Memory B cell (primary cell): Measurements from ENCODE around the gene ABHD16A.

Experiments
- ATAC-seq: fragments of 150-1000 bp; cut with Tn5 transposase; 2 replicates; pipeline ENCODE4 v1.10.0; 2021; ENCODE audit warnings: low read depth, mild to moderate bottlenecking, moderate library complexity
- DNase-seq, 2 donors: peaks; one replicate each; pipeline ENCODE4 v3.0.0; 2022; ENCODE audit warnings: low spot score in 2 of 2
- H3K27ac Mint-ChIP-seq: one replicate; pipeline ENCODE4 v1.8.0; 2022; ENCODE audit warnings: mild to moderate bottlenecking, moderate library complexity, mixed read lengths
- H3K27me3 Mint-ChIP-seq: one replicate; pipeline ENCODE4 v1.8.0; 2022; ENCODE audit warnings: mixed read lengths
- H3K36me3 Mint-ChIP-seq: one replicate; pipeline ENCODE4 v1.8.0; 2022; ENCODE audit warnings: mild to moderate bottlenecking, mixed read lengths
- H3K4me1 Mint-ChIP-seq: one replicate; pipeline ENCODE4 v1.8.0; 2022; ENCODE audit warnings: mixed read lengths
- H3K4me3 Mint-ChIP-seq: one replicate; pipeline ENCODE4 v1.8.0; 2022; ENCODE audit warnings: mild to moderate bottlenecking, moderate library complexity, mixed read lengths
- H3K9me3 Mint-ChIP-seq: one replicate; pipeline ENCODE4 v1.8.0; 2022; ENCODE audit warnings: mixed read lengths

ABHD16A gene

DNA sequence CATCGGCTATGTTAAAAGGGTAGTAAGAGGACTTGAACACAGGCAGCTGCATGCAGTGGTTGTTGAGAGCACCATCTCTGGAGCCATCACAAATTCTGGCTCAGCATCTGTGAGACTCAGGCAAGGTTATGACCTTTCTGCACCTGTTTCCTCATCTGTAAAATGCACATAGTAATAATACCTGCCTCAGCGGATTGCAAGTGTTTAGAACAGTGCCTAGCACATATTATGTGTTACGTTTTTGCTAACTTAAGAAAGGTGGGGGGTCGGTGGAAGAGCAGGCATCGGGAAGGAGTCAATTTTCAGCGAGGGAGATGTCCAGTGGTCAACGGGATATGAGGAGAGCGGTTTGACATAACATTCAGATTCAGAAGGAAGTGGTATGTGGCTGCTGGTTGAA is 25.2 kb downstream of the ABHD16A start:
- no peak for ATAC-seq
- H3K27me3 Mint-ChIP-seq: no peaks in the 10 kb centered on the region
- H3K4me1 Mint-ChIP-seq: peaks cover 36% of the 10 kb centered on the region
- H3K9me3 Mint-ChIP-seq: no peaks in the 10 kb centered on the region
- DNase-seq: no peak
- H3K36me3 Mint-ChIP-seq: peaks cover 4% of the 10 kb centered on the region
- no peak overlapping the region for H3K4me3 Mint-ChIP-seq
- no peak overlapping the region for H3K27ac Mint-ChIP-seq

DNA sequence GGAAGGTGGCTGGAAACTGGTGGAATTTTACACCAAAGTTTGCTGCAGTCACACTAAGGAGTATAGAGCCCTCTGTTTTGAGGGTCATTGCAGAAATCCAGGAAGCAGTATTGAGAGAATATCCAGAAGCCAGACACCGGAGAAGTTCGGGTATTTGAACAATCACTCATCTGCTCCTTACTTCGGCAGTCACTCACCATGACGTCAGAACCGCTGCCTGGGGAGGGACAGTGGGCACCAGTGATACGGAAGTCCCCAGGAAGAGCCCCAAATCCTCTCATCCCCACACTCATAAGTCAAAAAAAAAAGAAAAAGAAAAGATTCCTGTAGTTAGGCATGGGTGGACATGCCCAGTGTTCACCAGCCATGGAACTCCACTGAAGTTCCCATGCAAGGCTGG is 26.2 kb downstream of the ABHD16A start:
- H3K27ac Mint-ChIP-seq: no peak overlapping the region
- H3K27me3 Mint-ChIP-seq: no peaks in the 10 kb centered on the region
- peaks cover 11% of the 10 kb centered on the region for H3K36me3 Mint-ChIP-seq
- peaks cover 36% of the 10 kb centered on the region for H3K4me1 Mint-ChIP-seq
- no peak overlapping the region for H3K4me3 Mint-ChIP-seq
- DNase-seq: no peak
- H3K9me3 Mint-ChIP-seq: no peaks in the 10 kb centered on the region
- ATAC-seq: no peak

DNA sequence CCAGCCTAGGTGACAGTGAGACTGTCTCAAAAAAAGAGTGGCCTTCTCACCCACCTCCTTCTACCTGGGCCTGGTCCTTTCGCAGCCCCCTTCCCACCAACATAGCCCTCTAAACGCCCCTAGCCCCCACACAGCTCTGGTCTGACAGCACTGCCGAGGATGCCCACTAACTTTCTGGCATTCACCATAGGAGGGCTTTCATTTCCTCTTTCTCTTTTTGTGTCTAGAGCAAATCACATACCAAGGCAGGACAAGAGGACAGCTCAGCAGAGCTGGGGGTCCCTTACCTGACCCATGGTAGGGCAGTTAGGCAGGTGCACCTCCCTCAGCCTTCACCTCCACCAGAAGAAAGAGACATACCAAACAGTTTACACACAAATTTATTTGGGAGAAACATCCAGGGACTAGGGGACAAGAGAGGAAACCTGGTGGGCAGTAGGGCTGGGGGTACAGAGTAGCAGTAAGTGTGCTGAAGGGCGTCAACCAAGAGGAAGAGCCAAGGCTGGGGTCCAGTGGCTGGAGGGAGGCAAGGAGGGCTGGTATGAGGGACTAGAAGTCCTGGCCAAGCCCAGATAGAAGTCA is 26.7 kb downstream of the ABHD16A start:
- H3K27me3 Mint-ChIP-seq: no peaks in the 10 kb centered on the region
- H3K27ac Mint-ChIP-seq: peak overlapping the region; percentile 7
- H3K4me3 Mint-ChIP-seq: no peak overlapping the region
- ATAC-seq (peak; percentile 63), DNase-seq (no peak)
- H3K36me3 Mint-ChIP-seq: peaks cover 11% of the 10 kb centered on the region
- H3K4me1 Mint-ChIP-seq: peaks cover 33% of the 10 kb centered on the region
- no peaks in the 10 kb centered on the region for H3K9me3 Mint-ChIP-seq

DNA sequence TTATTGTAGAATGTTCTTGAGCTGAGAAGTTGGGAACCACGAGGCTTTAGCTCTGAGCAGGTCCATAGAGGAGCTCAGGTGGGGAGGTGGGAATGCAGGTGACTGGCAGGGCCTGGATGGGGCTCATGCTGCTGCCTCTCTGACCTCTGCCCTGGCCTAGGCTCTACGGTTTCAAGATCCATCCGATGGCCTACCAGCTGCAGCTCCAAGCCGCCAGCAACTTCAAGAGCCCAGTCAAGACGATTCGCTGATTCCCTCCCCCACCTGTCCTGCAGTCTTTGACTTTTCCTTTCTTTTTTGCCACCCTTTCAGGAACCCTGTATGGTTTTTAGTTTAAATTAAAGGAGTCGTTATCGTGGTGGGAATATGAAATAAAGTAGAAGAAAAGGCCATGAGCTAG is 33.4 kb downstream of the ABHD16A start, which contains the start of gene LY6G5B:
LY6G5B (plus strand) TSS at position 301 of the 400 bp plus-strand sequence. CDS start 975 bp downstream, outside the sequence.
- no peaks in the 10 kb centered on the region for H3K27me3 Mint-ChIP-seq
- no peaks in the 10 kb centered on the region for H3K9me3 Mint-ChIP-seq
- DNase-seq (no peak), ATAC-seq (no peak)
- H3K4me3 Mint-ChIP-seq: no peak within 1 kb of the TSS
- H3K27ac Mint-ChIP-seq: no peak within 1 kb of the TSS
- H3K4me1 Mint-ChIP-seq: peaks cover 18% of the 10 kb centered on the region
- peaks cover 25% of the 10 kb centered on the region for H3K36me3 Mint-ChIP-seq

DNA sequence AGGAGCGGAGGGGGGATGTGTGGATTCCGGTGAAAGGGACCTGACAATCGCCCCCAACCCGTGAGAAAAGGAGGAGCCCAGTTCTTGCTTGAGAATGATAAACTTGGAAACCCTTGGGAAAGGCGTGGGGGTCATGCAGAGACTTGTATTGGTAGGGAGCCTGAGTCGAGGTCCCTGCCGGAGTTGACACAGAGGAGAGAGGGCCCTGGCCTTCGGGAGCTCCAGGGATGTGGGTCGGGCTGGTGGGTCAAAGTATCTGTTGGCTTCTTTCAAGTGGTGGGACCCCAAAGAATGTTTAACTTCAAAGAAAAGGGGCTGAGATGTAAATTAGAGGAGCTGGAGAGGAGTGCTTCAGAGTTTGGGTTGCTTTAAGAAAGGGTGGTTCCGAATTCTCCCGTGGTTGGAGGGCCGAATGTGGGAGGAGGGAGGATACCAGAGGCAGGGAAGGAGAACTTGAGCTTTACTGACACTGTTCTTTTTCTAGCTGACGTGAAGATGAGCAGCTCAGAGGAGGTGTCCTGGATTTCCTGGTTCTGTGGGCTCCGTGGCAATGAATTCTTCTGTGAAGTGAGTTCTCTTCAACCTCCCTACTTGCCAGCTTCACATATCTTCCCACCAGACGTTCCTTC is 36.7 kb downstream of the ABHD16A start:
- DNase-seq: no peak
- H3K27ac Mint-ChIP-seq: peak overlapping the region; percentile 97
- no peaks in the 10 kb centered on the region for H3K9me3 Mint-ChIP-seq
- H3K27me3 Mint-ChIP-seq: no peaks in the 10 kb centered on the region
- H3K4me3 Mint-ChIP-seq: peak overlapping the region; percentile 95
- peaks cover 37% of the 10 kb centered on the region for H3K4me1 Mint-ChIP-seq
- no peak for ATAC-seq
- peaks cover 24% of the 10 kb centered on the region for H3K36me3 Mint-ChIP-seq

DNA sequence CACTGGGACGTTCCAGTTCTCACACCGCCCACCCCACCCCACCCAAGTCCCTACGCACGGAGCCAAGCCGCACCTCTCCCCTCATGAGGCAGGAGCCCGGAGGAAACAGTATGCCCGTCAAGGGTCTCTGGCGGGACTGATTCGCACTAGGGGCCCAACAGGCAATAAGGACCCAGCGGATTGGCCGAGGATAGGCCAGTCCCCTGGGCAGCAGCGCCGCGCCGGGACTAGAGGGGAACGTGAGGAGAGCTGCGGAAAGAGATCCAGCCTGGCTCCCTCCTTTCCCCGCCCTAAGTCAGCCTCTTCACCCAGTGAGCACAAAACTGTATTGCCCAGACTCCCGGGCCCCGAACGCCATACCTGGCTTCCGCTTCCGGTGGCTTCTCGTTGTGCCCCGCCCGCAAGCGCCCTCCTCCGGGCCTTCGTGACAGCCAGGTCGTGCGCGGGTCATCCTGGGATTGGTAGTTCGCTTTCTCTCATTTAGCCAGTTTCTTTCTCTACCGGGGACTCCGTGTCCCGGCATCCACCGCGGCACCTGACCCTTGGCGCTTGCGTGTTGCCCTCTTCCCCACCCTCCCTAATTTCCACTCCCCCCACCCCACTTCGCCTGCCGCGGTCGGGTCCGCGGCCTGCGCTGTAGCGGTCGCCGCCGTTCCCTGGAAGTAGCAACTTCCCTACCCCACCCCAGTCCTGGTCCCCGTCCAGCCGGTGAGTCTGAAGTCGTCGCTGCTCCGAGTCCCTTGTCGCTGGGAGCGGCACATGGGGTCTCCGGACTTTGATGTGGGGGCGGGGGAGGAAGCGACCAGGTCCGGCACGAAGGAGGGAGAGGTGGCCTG is 37.4 kb downstream of the ABHD16A start, which contains the start of gene CSNK2B:
CSNK2B (plus strand) TSS at position 580 of the 836 bp plus-strand sequence. CDS start 752 bp downstream, outside the sequence.
- peaks cover 43% of the 10 kb centered on the region for H3K4me1 Mint-ChIP-seq
- H3K27ac Mint-ChIP-seq: peak within 1 kb of the TSS; percentile 97
- DNase-seq: peak; percentile 89 to 94
- peak; percentile 83 for ATAC-seq
- peak within 1 kb of the TSS; percentile 95 for H3K4me3 Mint-ChIP-seq
- H3K9me3 Mint-ChIP-seq: no peaks in the 10 kb centered on the region
- peaks cover 21% of the 10 kb centered on the region for H3K36me3 Mint-ChIP-seq
- H3K27me3 Mint-ChIP-seq: no peaks in the 10 kb centered on the region

DNA sequence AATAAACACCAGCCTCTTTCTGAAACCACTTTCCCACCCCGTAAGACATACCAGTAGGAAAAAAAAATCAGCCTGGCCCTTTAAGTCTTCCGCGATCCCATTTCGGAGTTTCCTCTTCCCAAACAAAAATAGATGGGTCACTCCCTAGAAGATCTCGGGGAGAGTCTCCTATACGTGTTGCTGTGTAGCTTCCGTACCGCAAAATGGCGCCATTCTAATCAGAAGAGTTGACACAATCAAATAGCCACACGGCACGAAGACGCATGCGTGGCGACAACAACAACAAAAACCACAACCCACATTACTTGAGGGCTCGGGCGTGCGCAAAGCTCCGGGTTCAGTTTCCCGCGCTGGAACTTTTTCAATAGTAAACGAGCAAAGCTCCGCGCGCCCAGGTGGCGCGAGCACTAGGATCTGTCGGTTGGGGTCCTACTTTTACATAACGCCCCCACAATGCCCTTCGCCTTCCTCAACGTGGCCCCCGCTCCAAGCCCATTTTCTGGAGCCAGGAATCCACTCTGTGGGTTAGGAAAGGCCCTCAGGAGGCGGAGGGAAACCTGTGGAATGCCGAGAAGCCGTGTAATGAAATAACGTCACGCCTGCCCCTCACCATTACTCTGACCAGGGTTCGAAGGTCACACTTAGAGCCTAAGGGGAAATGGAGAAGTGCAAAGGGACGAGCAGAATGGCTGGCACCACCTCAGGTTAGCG is 38.2 kb downstream of the ABHD16A start, which contains the start of gene GPANK1:
GPANK1 (minus strand) TSS at position 208 of the 711 bp plus-strand sequence. CDS start 519 bp downstream, outside the sequence.
- DNase-seq: peak; percentile 75 to 79
- Mint-ChIP-seq H3K9me3 (no peaks in the 10 kb centered on the region), H3K4me3 (peak within 1 kb of the TSS; percentile 95), H3K27me3 (no peaks in the 10 kb centered on the region), H3K36me3 (peaks cover 21% of the 10 kb centered on the region), H3K27ac (peak within 1 kb of the TSS; percentile 97), H3K4me1 (peaks cover 48% of the 10 kb centered on the region)
- ATAC-seq: peak; percentile 39

DNA sequence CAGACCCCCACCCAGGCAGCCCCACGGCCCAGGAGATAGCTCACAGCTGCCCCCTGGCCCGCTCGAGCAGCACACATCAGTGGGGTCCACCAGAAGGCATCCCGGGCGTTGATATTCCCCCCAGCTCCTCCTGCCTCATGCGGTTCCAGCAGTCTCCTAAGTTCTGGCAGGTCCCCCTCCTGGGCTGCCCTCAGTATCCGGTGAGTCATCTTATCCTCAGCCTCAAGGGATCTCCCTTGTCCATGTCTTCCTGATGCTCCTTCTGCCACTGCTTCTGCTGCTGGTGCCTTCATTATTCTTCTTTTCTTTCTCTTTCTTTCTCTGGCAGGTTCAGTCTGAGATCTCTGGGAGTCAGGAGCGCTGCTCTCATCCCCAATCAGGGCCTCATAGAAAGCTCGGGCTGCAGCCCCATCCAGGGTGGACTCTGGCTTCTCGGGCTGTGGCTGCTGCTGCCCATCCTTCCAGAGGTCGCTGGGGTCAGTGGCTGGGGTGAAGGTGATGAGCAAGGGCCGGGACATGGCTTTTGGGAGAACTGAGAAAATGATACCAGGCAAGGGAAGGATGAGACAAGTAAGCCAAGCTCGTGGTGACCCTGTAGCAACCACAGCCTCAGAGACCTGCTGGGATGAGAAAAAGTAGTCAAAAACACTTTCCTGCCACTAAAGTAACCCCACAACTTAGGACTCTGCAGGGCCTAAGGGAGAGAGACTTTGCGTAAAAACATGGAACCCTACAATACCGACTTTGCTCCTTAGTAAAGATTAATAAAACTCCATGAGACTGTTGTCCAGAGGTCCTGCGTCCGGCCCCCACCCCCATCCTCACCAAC is 38.9 kb downstream of the ABHD16A start:
- Mint-ChIP-seq H3K4me1 (peaks cover 56% of the 10 kb centered on the region), H3K36me3 (peaks cover 21% of the 10 kb centered on the region), H3K27me3 (no peaks in the 10 kb centered on the region), H3K9me3 (no peaks in the 10 kb centered on the region), H3K4me3 (peak overlapping the region; percentile 95), H3K27ac (peak overlapping the region; percentile 97)
- DNase-seq (no peak), ATAC-seq (no peak)

DNA sequence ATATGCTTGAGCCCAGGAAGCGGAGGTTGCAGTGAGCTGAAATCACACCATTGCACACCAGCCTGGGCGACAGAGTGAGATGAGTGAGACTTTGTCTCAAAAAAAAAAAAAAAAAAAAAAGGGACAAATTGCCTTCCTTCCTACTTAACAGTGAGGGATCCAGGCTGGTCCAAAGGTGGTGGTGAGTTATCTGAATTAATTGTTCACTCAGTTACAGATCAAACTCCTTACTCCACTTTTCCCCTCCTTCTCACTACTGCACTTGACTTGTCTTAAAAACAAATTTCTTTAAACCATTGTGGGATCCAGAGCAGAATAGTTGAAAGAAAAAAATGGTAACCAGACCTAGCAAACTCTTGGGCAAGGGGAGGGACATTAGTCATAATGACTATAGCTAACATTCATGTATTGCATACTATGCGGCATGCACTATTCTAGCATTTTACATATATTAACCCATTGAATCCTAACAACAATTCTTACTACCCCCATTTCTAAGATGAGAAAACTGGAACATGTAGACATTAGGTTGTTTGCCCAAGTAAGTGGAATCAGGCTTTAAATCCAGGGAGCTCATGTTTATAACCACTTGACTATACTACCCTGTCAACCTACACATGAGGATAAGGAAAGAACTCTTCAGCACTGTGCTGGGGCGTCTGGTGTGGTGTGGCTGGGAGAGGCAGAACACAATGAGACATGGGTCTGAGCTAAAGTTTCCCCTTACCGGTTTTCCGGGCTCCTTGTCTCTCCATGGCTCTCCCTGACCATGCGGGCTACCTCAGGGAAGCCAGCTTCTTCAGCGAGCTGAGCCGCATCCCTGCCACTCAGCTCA is 39.8 kb downstream of the ABHD16A start:
- H3K4me1 Mint-ChIP-seq: peaks cover 63% of the 10 kb centered on the region
- no peaks in the 10 kb centered on the region for H3K9me3 Mint-ChIP-seq
- H3K4me3 Mint-ChIP-seq: peak overlapping the region; percentile 95
- no peak for DNase-seq
- no peak for ATAC-seq
- peak overlapping the region; percentile 97 for H3K27ac Mint-ChIP-seq
- H3K36me3 Mint-ChIP-seq: peaks cover 19% of the 10 kb centered on the region
- no peaks in the 10 kb centered on the region for H3K27me3 Mint-ChIP-seq

DNA sequence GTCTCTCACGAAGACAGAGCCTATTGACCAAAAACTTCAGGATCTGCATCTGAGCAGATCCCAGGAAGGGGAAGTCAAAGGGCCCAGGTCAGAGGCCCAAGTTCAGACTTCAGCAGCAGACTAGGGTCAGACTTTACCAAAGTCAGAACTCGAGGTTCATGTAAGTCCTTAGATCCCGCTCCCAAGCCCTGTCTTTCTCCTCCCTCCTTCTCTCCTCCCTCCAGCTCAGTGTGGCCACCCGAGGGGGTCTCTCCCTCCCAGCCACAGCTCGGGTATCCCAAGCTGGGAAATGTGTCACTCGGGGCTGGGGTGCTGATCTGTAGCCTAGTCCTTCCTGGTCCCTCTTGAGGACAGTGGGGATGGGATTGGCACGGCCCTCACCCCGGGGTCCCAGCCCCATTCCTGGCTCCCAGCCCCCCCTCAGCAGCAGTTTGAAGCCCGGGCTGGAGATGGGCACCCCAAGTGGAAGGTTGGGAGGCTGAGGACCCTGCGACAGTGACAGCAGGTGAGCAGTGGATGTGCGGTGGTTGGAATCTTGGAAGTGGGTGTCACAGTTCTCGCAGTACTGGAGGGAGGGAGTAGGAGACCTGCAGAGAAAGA is 40.9 kb downstream of the ABHD16A start:
- Mint-ChIP-seq H3K36me3 (peaks cover 14% of the 10 kb centered on the region), H3K27ac (no peak overlapping the region), H3K27me3 (no peaks in the 10 kb centered on the region), H3K4me3 (peak overlapping the region; percentile 52), H3K9me3 (no peaks in the 10 kb centered on the region), H3K4me1 (peaks cover 67% of the 10 kb centered on the region)
- ATAC-seq (no peak), DNase-seq (no peak)

DNA sequence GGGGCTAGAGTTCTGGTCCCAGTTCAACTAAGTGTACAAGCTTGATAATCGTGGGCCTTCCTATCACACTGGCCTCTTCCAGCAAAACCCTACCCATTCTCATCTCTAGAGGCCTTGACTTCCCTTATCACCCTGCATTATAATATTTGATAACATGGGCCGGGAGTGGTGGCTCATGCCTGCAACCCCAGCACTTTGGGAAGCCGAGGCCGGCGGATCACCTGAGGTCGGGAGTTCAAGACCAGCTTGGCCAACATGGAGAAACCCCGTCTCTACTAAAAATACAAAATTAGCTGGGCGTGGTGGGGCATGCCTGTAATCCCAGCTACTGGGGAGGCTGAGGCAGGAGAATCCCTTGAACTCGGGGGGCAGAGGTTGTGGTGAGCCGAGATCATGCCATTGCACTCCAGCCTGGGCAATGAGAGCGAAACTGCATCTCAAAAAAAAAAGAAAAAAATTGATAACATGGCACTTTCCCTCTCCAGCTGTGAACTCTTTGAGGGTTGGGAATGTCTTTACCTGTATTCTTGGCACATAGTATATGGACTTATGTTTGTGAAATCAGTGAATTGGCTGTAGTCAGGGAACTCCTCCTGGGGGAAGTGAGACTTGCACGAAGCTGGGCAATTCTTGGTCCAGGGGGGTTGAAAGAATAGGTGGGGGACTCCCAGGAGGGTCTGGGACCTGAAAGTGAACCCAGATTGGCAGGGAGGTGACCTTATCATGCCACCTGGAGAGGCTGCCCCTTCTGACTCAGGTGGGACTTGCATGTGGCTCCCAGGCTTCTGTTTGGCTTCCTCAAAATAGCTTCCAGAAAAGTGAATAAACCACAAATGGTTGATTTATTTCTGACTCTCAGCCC is 41.6 kb downstream of the ABHD16A start:
- peaks cover 17% of the 10 kb centered on the region for H3K36me3 Mint-ChIP-seq
- ATAC-seq: no peak
- no peaks in the 10 kb centered on the region for H3K9me3 Mint-ChIP-seq

More for the DNA sequence above, 41.6 kb downstream of the ABHD16A start:
- Mint-ChIP-seq H3K27ac (peak overlapping the region; percentile 87), H3K4me3 (peak overlapping the region; percentile 94), H3K4me1 (peaks cover 66% of the 10 kb centered on the region), H3K27me3 (no peaks in the 10 kb centered on the region)
- no peak for DNase-seq
